GM18502 (cell line): ENCODE measurements around the gene RELN.

Experiments used
- ATAC-seq: cut with Tn5 transposase; IDR thresholded peaks from one replicate; pipeline ENCODE4 v1.9.1; 2021; ENCODE audit warnings: mild to moderate bottlenecking; ENCODE audit not compliant: unreplicated experiment, poor library complexity

The RELN gene

GRCh38 chr7:103594186-103594585, 395.3 kb downstream of the RELN start:
- ATAC-seq, result no peak

GRCh38 chr7:103593691-103594090, 395.8 kb downstream of the RELN start:
- no peak for ATAC-seq

DNA sequence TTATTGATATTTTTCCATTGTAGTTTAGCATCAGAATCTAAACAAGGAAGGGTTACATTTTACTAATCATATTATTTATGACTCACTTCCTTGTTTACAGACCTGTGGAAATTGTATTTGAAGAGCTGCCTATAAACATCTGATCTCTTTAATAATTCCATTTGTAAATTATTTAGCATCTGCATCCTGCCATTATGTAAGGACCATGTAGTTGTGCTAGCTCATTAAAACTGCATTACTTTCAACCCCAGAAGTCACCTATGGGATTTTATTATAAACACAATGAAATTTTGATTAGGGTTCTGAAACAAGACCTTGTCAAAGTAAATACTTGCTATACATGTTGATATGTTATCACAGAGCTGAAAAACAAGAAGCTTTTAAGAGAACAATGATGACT, 396.6 kb downstream of the RELN start:
- no peak for ATAC-seq

GRCh38 chr7:103592187-103592586, 397.3 kb downstream of the RELN start:
- no peak for ATAC-seq

DNA sequence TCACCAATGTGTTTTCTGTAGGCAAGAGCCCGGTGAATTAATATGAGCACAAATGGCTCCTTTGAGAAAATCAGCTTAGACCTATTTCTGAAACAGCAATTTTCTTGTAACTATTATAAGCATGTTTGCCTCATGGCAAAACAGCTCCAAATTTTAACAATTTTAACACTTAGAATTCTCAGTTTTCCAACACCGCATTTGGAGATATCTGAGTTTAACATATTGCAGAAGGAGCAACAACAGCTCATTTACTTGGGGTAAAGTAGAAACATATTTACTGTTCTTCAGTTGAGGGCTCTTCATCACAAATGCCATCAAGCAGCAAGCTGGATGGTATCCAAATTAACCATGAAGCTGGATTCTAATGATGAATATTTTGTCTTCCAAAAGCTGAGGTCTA, 409.4 kb downstream of the RELN start:
- no peak for ATAC-seq

DNA sequence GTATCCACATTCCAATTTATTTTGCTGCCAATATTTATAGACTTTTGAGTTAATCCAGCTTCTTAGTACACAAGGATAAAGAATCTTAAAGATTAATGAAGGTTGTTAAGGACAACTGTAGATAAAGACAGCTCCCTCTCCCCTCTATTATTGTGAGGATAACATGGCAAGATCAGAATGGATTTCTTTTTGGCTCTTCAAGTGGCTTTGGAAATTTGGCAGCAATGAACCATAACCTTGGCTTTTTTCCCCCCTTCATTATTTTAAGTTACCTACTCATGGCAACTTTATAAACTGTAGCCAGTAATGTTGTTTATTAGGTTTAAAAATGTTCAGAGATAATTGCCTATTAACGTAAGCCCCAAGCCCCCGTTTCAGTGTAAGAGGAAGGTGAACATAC, 412.4 kb downstream of the RELN start:
- ATAC-seq, result no peak

DNA sequence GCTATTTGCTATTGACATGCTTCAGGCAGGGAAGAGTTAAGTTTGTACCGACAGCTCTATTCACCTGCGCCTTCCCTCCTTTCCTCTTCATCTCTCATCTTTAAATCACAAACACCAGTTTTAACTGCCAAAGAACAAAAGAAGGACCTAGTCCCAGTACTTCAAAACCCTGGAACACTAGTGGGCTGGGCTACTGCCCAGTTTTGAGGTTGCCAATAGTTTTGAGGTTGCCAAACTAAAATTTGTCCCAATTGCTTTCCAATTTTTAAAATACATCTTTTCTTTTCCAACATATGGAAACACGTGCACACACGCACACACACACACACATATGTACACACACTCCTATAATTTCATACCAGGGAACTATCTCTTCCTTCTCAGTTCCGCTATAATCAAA, 412.8 kb downstream of the RELN start:
- no peak for ATAC-seq

DNA sequence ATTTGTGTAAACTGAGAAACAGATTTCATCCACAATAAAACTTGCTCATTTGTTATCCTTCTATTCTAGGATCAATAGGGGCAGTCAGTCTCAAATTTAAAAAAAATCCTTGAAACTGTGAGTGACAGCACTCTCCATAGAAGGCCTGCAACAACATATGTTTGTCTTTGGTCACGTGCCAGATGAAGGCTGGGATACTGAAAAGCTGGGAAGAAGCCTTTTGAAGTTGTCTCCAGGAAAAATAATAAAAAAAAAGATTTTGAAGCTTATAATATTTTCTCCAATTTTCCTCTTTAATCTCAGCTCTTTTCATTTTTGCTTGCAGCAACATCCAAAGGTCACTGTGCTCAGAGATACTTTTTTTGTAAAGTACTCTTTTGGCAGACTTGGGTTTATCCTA, 414.9 kb downstream of the RELN start:
- no peak for ATAC-seq

- ATAC-seq, result no peak
Measured at GRCh38 chr7:103573479-103574058, 415.9 kb downstream of the RELN start.

GRCh38 chr7:103571586-103571985, 417.9 kb downstream of the RELN start:
- no peak for ATAC-seq

DNA sequence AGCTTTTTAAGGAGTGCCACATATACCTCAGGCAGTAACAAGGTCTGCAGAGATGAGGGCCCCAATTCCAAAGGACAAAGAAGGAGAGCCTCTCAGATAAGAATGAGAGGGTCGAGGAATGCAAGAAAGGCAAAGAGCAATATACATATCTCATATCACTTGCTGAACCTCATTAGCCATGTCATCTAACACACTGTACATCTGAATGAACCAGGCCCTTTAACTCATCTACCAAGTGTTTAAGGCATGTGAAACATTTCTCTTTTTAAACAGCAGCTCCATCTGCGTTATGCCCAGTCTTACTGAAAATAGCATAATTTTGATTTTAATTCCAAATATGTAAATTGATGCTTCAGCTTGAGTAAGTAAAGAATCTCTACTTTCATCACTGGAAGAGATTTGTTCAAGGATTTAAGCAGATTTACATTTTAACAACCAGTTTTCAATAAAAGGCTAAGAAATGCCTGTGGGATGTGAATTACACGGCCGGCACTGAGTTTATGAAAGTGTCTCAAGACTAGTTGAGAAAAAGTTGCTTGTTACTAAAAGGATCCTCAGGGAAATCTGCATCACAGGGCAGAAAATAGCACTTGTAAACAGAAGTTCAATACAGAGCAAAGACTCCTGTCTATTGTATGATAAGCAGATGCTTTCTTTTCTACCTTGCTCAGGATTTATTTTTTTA, 419.7 kb downstream of the RELN start:
- no peak for ATAC-seq

- no peak for ATAC-seq
Measured at GRCh38 chr7:103564416-103564815, 425.0 kb downstream of the RELN start.

- ATAC-seq, result no peak
Measured at GRCh38 chr7:103560136-103560535, 429.3 kb downstream of the RELN start.

GRCh38 chr7:103551016-103551415, 438.4 kb downstream of the RELN start:
- no peak for ATAC-seq

- no peak for ATAC-seq
Measured at GRCh38 chr7:103549786-103550185, 439.7 kb downstream of the RELN start.

DNA sequence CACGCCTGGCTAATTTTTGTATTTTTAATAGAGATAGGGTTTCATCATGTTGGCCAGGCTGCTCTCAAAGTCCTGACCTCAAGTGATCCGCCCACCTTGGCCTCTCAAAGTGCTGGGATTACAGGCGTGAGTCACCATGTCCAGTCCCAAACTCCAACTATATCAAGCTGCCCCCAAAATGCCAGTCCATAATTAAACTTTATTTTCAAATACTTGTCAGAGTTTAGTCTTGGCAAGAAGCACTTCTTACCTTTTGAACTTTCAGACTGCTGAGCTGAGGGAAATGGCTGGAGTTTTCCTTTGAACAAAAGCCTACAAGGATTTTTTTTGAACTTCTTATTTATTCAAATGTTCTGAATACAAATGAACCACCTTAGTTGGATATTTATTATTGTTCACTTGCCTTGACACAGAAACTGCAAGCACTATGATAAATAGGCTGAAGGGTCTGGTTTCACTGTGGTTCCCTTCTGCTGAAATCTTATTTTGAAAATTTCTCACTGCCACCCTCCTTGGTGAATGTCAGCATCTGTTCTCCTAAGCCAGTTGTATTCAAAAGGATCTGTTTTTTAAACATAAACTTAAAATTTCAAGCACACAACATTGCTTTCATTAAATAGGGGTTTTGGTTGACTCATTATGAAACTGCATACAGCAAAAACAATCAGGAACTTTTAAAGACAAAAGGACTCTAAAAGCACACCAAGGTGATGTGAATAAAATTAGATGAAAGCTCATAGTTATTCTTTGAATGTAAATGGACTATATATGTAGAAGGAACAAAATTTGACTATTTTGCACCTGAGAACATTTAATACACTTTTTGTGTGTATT, 441.8 kb downstream of the RELN start:
- ATAC-seq, result no peak

DNA sequence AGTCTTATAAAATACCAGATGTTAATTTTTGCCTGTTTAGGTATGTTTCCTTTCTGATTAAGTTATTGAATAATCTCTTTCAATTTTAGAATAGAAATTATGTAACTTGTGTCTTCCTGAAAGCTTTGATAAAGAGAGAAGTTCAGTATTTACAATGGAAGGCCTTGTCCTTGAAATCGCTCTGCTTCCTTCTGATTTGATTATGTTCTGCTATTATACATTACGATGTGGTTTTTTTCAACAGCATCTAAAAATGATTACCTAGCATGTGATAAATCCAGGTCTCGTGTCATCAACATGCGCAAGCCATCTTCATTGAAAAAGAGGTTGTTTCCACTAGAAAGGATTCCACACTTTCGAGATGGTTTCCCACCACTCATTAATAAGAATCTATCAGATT, 447.0 kb downstream of the RELN start:
- no peak for ATAC-seq

DNA sequence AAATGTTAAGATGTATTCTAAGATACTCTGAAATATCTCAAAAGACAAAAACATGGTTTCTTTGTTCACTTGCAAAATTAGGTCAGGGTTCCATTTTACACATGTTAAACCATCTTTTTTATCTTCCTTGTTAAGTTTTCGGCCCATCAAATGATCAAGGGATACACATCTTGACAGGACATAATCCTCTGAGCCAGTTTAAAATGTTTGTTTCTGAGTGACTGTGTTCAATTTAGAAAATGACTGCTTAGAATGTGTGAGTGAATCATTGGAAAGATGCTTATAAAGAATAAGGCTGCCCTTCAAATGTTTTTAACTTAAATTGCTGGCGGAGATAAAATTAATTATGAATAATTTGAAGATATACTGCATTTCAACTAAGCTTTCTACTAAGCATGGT, 447.5 kb downstream of the RELN start:
- no peak for ATAC-seq

DNA sequence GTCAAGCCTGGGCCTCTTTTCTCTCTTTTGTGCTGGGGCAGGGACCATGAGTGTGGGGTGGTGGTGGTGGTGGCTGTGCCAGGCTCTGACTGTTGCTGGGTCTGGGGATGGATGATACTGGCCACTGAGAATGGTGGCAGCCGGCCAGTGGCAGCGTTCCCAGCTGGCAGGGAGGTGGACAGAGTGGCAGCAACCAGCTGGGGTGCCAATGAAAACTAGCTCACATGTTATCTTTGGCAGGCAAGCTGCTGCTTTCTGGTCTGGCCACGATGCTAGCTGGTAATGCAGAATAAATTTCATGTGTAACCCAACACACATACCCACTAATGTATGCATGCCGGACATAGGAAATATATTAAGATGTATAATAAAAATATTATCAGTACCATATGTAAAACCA, 448.4 kb downstream of the RELN start:
- no peak for ATAC-seq

- ATAC-seq, result no peak
Measured at GRCh38 chr7:103540338-103540737, 449.1 kb downstream of the RELN start.

- no peak for ATAC-seq
Measured at GRCh38 chr7:103539875-103540274, 449.6 kb downstream of the RELN start.
